Common myeloid progenitor, CD34-positive (primary cell): ENCODE data around the gene DOK7.

Source experiments
- CTCF ChIA-PET: fragments of 350-600 bp; sonication (Branson Sonifier 250); formaldehyde crosslinking; loops from one replicate; lab custom pipeline; 2021; ENCODE audit warnings: antibody characterized with exemption; lab: Charles Lee
- POLR2A ChIA-PET: fragments of 350-600 bp; sonication (Branson Sonifier 250); formaldehyde crosslinking; loops from one replicate; lab custom pipeline; 2021; ENCODE audit warnings: antibody characterized with exemption; lab: Charles Lee
- DNase-seq, 3 donors: peaks; one replicate each; pipeline versions ENCODE4 v3.0.0 to v3.0.0-alpha.2; 2013
- H3K27ac ChIP-seq, 2 experiments: 1 replicate in 1 of 2; 2 replicates in 1 of 2; pipeline ENCODE4 v1.7.0; 2013; ENCODE audit warnings: inconsistent platforms in 2 of 2, low read length in 2 of 2, mild to moderate bottlenecking in 2 of 2, low read depth in 1 of 2, moderate library complexity in 1 of 2; ENCODE audit not compliant: severe bottlenecking in 2 of 2, insufficient read depth in 1 of 2, poor library complexity in 1 of 2
- H3K27me3 ChIP-seq, 5 experiments: replicated peaks in 2 of 5; 1 replicate in 3 of 5; 2 replicates in 2 of 5; pipeline versions ENCODE4 v1.6.1 to v1.7.0; 2013; ENCODE audit warnings: low read length in 4 of 5, mild to moderate bottlenecking in 2 of 5, moderate library complexity in 2 of 5, inconsistent platforms in 1 of 5; ENCODE audit not compliant: insufficient read depth in 5 of 5, control insufficient read depth in 4 of 5
- H3K36me3 ChIP-seq, 4 experiments: 1 replicate in 2 of 4; 2 replicates in 2 of 4; pipeline versions ENCODE4 v1.6.1 to v1.7.0; 2013; ENCODE audit warnings: low read length in 3 of 4, control low read depth in 1 of 4, mild to moderate bottlenecking in 1 of 4; ENCODE audit not compliant: control insufficient read depth in 4 of 4, insufficient read depth in 4 of 4
- H3K4me1 ChIP-seq, 4 experiments: 1 replicate in 3 of 4; 2 replicates in 1 of 4; pipeline versions ENCODE4 v1.6.1 to v1.7.1; 2013; ENCODE audit warnings: low read length in 3 of 4, mild to moderate bottlenecking in 3 of 4, control low read depth in 1 of 4, inconsistent platforms in 1 of 4, moderate library complexity in 1 of 4; ENCODE audit not compliant: control insufficient read depth in 4 of 4, insufficient read depth in 4 of 4; ENCODE audit errors: control extremely low read depth in 1 of 4
- H3K4me3 ChIP-seq, 7 experiments: 1 replicate in 4 of 7; 2 replicates in 3 of 7; pipeline versions ENCODE4 v1.5.1 to v1.7.0; 2013; ENCODE audit warnings: mild to moderate bottlenecking in 7 of 7, low read length in 6 of 7, moderate library complexity in 6 of 7, inconsistent platforms in 2 of 7, low read depth in 2 of 7, control low read depth in 1 of 7; ENCODE audit not compliant: insufficient read depth in 4 of 7, control insufficient read depth in 1 of 7; ENCODE audit errors: extremely low read depth in 1 of 7
- H3K9me3 ChIP-seq, 5 experiments: 1 replicate in 4 of 5; 2 replicates in 1 of 5; pipeline versions ENCODE4 v1.6.1 to v1.7.1; 2013; ENCODE audit warnings: low read length in 4 of 5, mild to moderate bottlenecking in 2 of 5, inconsistent platforms in 1 of 5, low read depth in 1 of 5, moderate library complexity in 1 of 5; ENCODE audit not compliant: control insufficient read depth in 4 of 5, insufficient read depth in 2 of 5; ENCODE audit errors: control extremely low read depth in 1 of 5
- WGBS: methylation state at CpG from one replicate; pipeline ENCODE4 v1.1.5; 2013; ENCODE audit not compliant: insufficient coverage; 5-methylcytosine and 5-hydroxymethylcytosine counted together

The DOK7 gene

GRCh38 chr4:3471886-3472285, 8.8 kb downstream of the DOK7 start:
- Histone ChIP-seq H3K27ac (no peak overlapping the region), H3K9me3 (peaks cover 0 to 2% (median 0%) of the 10 kb centered on the region in 5 experiments), H3K27me3 (peaks cover 0 to 3% (median 0%) of the 10 kb centered on the region in 5 experiments), H3K4me3 (no peak overlapping the region), H3K36me3 (no peaks in the 10 kb centered on the region), H3K4me1 (no peaks in the 10 kb centered on the region)
- 88% methylated on average over 15 of the region's 15 CpGs for WGBS
- no peak for DNase-seq
- ChIA-PET POLR2A (no interaction called here), CTCF (interaction anchor here (0.9 to 1.3 kb wide), 3 partner anchors 8 to 10 kb away, joined by 3 to 4 read pairs (median 3); partner anchors contain the start of gene DOK7)

GRCh38 chr4:3472411-3473141, 9.5 kb downstream of the DOK7 start:
- H3K4me1 ChIP-seq: no peaks in the 10 kb centered on the region
- H3K27ac ChIP-seq: no peak overlapping the region
- CTCF ChIA-PET: interaction anchor here (0.9 to 1.3 kb wide), 3 partner anchors 8 to 9 kb away, joined by 3 to 4 read pairs (median 3); partner anchors contain the start of gene DOK7
- POLR2A ChIA-PET: no interaction called here
- no peak overlapping the region for H3K4me3 ChIP-seq
- 94% methylated on average over 26 of the region's 27 CpGs for WGBS
- no peaks in the 10 kb centered on the region for H3K36me3 ChIP-seq
- peaks cover 0 to 2% (median 0%) of the 10 kb centered on the region in 5 experiments for H3K9me3 ChIP-seq
- peaks cover 0 to 3% (median 0%) of the 10 kb centered on the region in 5 experiments for H3K27me3 ChIP-seq
- no peak for DNase-seq

GRCh38 chr4:3473181-3473950, 10.3 kb downstream of the DOK7 start:
- H3K4me1 ChIP-seq: no peaks in the 10 kb centered on the region
- ChIA-PET CTCF (no interaction called here), POLR2A (no interaction called here)
- H3K9me3 ChIP-seq: peaks cover 0 to 1% (median 0%) of the 10 kb centered on the region in 5 experiments
- H3K36me3 ChIP-seq: no peaks in the 10 kb centered on the region
- 91% methylated on average over 40 of the region's 41 CpGs for WGBS
- H3K27ac ChIP-seq: no peak overlapping the region
- no peak for DNase-seq
- no peak overlapping the region for H3K4me3 ChIP-seq
- H3K27me3 ChIP-seq: peaks cover 0 to 3% (median 0%) of the 10 kb centered on the region in 5 experiments

GRCh38 chr4:3473996-3474765, 11.1 kb downstream of the DOK7 start:
- WGBS: 90% methylated on average over 9 of the region's 13 CpGs
- no peak for DNase-seq
- ChIA-PET CTCF (no interaction called here), POLR2A (no interaction called here)
- no peaks in the 10 kb centered on the region for H3K9me3 ChIP-seq
- H3K4me1 ChIP-seq: no peaks in the 10 kb centered on the region
- H3K36me3 ChIP-seq: no peaks in the 10 kb centered on the region
- H3K27ac ChIP-seq: no peak overlapping the region
- no peak overlapping the region for H3K4me3 ChIP-seq
- H3K27me3 ChIP-seq: peaks cover 0 to 3% (median 0%) of the 10 kb centered on the region in 5 experiments

- CTCF ChIA-PET: no interaction called here
- Histone ChIP-seq H3K27ac (no peak overlapping the region), H3K27me3 (peaks cover 0 to 3% (median 0%) of the 10 kb centered on the region in 5 experiments), H3K4me1 (no peaks in the 10 kb centered on the region), H3K9me3 (no peaks in the 10 kb centered on the region), H3K36me3 (no peaks in the 10 kb centered on the region), H3K4me3 (no peak overlapping the region)
- no peak for DNase-seq
- 90% methylated on average over 10 of the region's 15 CpGs for WGBS
- POLR2A ChIA-PET: no interaction called here
Observed at GRCh38 chr4:3475041-3475712, 12.1 kb downstream of the DOK7 start.

GRCh38 chr4:3475713-3476260, 12.7 kb downstream of the DOK7 start:
- no peak overlapping the region for H3K27ac ChIP-seq
- CTCF ChIA-PET: no interaction called here
- no peaks in the 10 kb centered on the region for H3K9me3 ChIP-seq
- 66% methylated on average over 8 of the region's 22 CpGs for WGBS
- DNase-seq: no peak
- no peak overlapping the region for H3K4me3 ChIP-seq
- POLR2A ChIA-PET: no interaction called here
- H3K4me1 ChIP-seq: no peaks in the 10 kb centered on the region
- H3K27me3 ChIP-seq: peaks cover 0 to 6% (median under 1%) of the 10 kb centered on the region in 5 experiments
- no peaks in the 10 kb centered on the region for H3K36me3 ChIP-seq
